GM12878 (cell line): ENCODE measurements around the gene HSPB1. TPM values are rescaled to one million over a fixed set of nuclear protein-coding genes. Genes with fewer than 3 reads are reported as not detected.

Experiments
- BACH1 ChIP-seq: fragments of 450-650 bp; IDR thresholded peaks from 2 replicates; pipeline ENCODE4 v1.6.1; 2017; ENCODE audit warnings: mild to moderate bottlenecking, borderline replicate concordance
- BRCA1 ChIP-seq: IDR thresholded peaks from 2 replicates; pipeline ENCODE4 v1.6.1; 2011; ENCODE audit warnings: low read depth, low read length, improper control_type of control experiment
- CEBPB ChIP-seq, 2 experiments: fragments of 150-350 bp in 1 of 2; IDR thresholded peaks; 2 replicates each; pipeline ENCODE4 v1.6.1; 2012 to 2014; ENCODE audit warnings: low read depth in 2 of 2, low read length in 2 of 2, borderline replicate concordance in 1 of 2, inconsistent platforms in 1 of 2
- EGR1 ChIP-seq, 2 experiments: IDR thresholded peaks; 1 replicate in 1 of 2; 2 replicates in 1 of 2; pipeline ENCODE4 v1.6.1; 2011 to 2012; ENCODE audit warnings: low read depth in 2 of 2, low read length in 2 of 2, borderline replicate concordance in 1 of 2, mild to moderate bottlenecking in 1 of 2, moderate library complexity in 1 of 2
- ESRRA ChIP-seq: IDR thresholded peaks from 2 replicates; pipeline ENCODE4 v1.6.1; 2012; ENCODE audit warnings: mild to moderate bottlenecking, low read length, improper control_type of control experiment
- HDAC6 ChIP-seq: fragments of 200-600 bp; sonication (generic); IDR thresholded peaks from one replicate; pipeline ENCODE4 v1.8.0; 2017; ENCODE audit warnings: antibody characterized with exemption; ENCODE audit not compliant: unreplicated experiment
- IKZF2 ChIP-seq, 2 experiments: fragments of 450-650 bp; IDR thresholded peaks; 2 replicates each; pipeline ENCODE4 v1.6.1; 2017; ENCODE audit warnings: mild to moderate bottlenecking in 2 of 2, moderate library complexity in 2 of 2
- MTA2 ChIP-seq: fragments of 450-650 bp; IDR thresholded peaks from 2 replicates; pipeline ENCODE4 v1.6.1; 2016; ENCODE audit warnings: low read depth, mild to moderate bottlenecking, moderate library complexity
- NFIC ChIP-seq: IDR thresholded peaks from 2 replicates; pipeline ENCODE4 v1.6.1; 2012; ENCODE audit warnings: low read depth, mild to moderate bottlenecking, inconsistent platforms, low read length, moderate library complexity
- NR2C2 ChIP-seq: IDR thresholded peaks from 2 replicates; pipeline ENCODE4 v1.6.1; 2011; ENCODE audit warnings: borderline replicate concordance, low read depth; ENCODE audit not compliant: control insufficient read depth, insufficient read length
- NR2F1 ChIP-seq: fragments of 450-650 bp; conservative IDR thresholded peaks from 2 replicates; pipeline ENCODE4 v1.6.1; 2017; ENCODE audit warnings: mild to moderate bottlenecking
- PAX8 ChIP-seq: fragments of 450-650 bp; IDR thresholded peaks from 2 replicates; pipeline ENCODE4 v1.6.1; 2017; ENCODE audit warnings: mild to moderate bottlenecking, moderate library complexity
- POLR2AphosphoS5 ChIP-seq: IDR thresholded peaks from 2 replicates; pipeline ENCODE4 v1.6.1; 2011; ENCODE audit warnings: mild to moderate bottlenecking, low read length, inconsistent platforms
- POU2F2 ChIP-seq: IDR thresholded peaks from 3 replicates; pipeline ENCODE4 v1.6.1; 2011; ENCODE audit warnings: low read depth, mild to moderate bottlenecking, low read length, borderline replicate concordance
- SIN3A ChIP-seq: IDR thresholded peaks from 2 replicates; pipeline ENCODE4 v1.6.1; 2012; ENCODE audit warnings: low read depth, low read length, improper control_type of control experiment
- SPI1 ChIP-seq: IDR thresholded peaks from 2 replicates; pipeline ENCODE4 v1.6.1; 2011; ENCODE audit warnings: low read depth, mild to moderate bottlenecking, low read length, moderate library complexity, borderline replicate concordance; ENCODE audit not compliant: insufficient read depth
- SREBF1 ChIP-seq: IDR thresholded peaks from 2 replicates; pipeline ENCODE4 v1.6.1; 2012; ENCODE audit warnings: mild to moderate bottlenecking, low read length
- STAT3 ChIP-seq: IDR thresholded peaks from 2 replicates; pipeline ENCODE4 v1.6.1; 2011; ENCODE audit warnings: low read depth, low read length, improper control_type of control experiment
- TARDBP ChIP-seq: IDR thresholded peaks from 2 replicates; pipeline ENCODE4 v1.6.1; 2016; ENCODE audit warnings: borderline replicate concordance
- WRNIP1 ChIP-seq: IDR thresholded peaks from 2 replicates; pipeline ENCODE4 v1.6.1; 2011; ENCODE audit warnings: low read depth, low read length, improper control_type of control experiment, borderline replicate concordance
- polyA plus RNA-seq, 11 experiments: library from polyadenylated mRNA; depleted of rRNA in 4 of 11; unstranded in 6 of 11; stranded (reverse) in 5 of 11; fragments of >200 nt; fragmentation: Nextera tagmentation in 4 of 11; fragmentation: Illumina TruSeq in 1 of 11; extraction: Ambion mirVana in 4 of 11; extraction: Trizol in 1 of 11; gene quantifications; 1 replicate in 1 of 11; 2 replicates in 10 of 11; pipeline versions ENCODE4 v1.2.1 to v1.2.3, GENCODE V29; 2011 to 2016; ENCODE audit warnings: inconsistent platforms in 2 of 11, missing spikeins in 2 of 11, low read depth in 1 of 11
- total RNA-seq, 4 experiments: library from RNA; depleted of rRNA in 3 of 4; stranded (reverse); fragments of >200 nt in 3 of 4; fragmentation: Illumina TruSeq in 1 of 4; extraction: Trizol in 1 of 4; gene quantifications; 2 replicates each; pipeline versions ENCODE4 v1.2.1 to v1.2.3, GENCODE V29; 2013 to 2021
- TF ChIP-seq, protein P1 (sequence below): fragments of 150-350 bp; IDR thresholded peaks from 2 replicates; pipeline ENCODE4 v1.6.1; 2016; ENCODE audit warnings: low read depth, low read length
- TF ChIP-seq, protein P2 (sequence below): IDR thresholded peaks from 2 replicates; pipeline ENCODE4 v1.6.1; 2012; ENCODE audit warnings: mild to moderate bottlenecking, low read depth, low read length
- TF ChIP-seq, protein P3 (sequence below): fragments of 450-650 bp; IDR thresholded peaks from 2 replicates; pipeline ENCODE4 v1.6.1; 2014; ENCODE audit warnings: mild to moderate bottlenecking

HSPB1 gene
- total and polyA plus RNA-seq, 10 of the 15 experiments (the other 5 are each of a cell fraction or from before 2014, with no cell fraction given): 13.7 to 297 (median 62.0) TPM

DNA sequence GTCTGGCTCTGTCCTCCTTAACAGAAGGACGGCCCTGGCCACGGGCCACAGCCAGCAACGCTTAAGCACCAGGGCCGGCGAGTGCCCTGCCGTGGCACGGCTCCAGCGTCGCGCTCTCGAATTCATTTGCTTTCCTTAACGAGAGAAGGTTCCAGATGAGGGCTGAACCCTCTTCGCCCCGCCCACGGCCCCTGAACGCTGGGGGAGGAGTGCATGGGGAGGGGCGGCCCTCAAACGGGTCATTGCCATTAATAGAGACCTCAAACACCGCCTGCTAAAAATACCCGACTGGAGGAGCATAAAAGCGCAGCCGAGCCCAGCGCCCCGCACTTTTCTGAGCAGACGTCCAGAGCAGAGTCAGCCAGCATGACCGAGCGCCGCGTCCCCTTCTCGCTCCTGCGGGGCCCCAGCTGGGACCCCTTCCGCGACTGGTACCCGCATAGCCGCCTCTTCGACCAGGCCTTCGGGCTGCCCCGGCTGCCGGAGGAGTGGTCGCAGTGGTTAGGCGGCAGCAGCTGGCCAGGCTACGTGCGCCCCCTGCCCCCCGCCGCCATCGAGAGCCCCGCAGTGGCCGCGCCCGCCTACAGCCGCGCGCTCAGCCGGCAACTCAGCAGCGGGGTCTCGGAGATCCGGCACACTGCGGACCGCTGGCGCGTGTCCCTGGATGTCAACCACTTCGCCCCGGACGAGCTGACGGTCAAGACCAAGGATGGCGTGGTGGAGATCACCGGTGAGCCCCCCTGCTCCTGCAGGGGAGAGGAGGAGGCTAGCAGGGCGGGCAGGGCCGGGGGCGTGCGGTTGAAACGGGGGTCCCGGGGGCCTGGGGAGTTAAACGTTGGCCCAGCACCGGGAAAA is at the start of gene HSPB1 (continued):
- TF ChIP-seq POLR2AphosphoS5 (peak; percentile 98), PAX8 (no peak), SIN3A (no peak), NFIC (no peak), ESRRA (no peak), TARDBP (no peak), BACH1 (peak; percentile 83; the same call in 1 of the 2 replicates), STAT3 (no peak), POU2F2 (peak; percentile 73; the same call in 1 of the 3 replicates), HDAC6 (peak; percentile 39), EGR1 (IDR thresholded peaks at IDR 0.05; ENCODE audit: borderline replicate concordance in 1 of 2, low read depth in 2 of 2, low read length in 2 of 2) (0 out of 3 replicates have a peak, but pooled peaks of 1 of the 2 experiments have one; percentile 26), WRNIP1 (no peak), NR2F1 (peak; percentile 62), NR2C2 (no peak), CEBPB (IDR thresholded peaks at IDR 0.05; ENCODE audit: borderline replicate concordance in 1 of 2, low read depth in 2 of 2, low read length in 2 of 2) (no peak), MTA2 (no peak), IKZF2 (IDR thresholded peaks at IDR 0.05) (peak in 1 of 2 experiments; percentile 3; a peak in 1 of 4 replicates), SPI1 (no peak), BRCA1 (no peak), SREBF1 (no peak)
- TF ChIP-seq, protein P1, sequence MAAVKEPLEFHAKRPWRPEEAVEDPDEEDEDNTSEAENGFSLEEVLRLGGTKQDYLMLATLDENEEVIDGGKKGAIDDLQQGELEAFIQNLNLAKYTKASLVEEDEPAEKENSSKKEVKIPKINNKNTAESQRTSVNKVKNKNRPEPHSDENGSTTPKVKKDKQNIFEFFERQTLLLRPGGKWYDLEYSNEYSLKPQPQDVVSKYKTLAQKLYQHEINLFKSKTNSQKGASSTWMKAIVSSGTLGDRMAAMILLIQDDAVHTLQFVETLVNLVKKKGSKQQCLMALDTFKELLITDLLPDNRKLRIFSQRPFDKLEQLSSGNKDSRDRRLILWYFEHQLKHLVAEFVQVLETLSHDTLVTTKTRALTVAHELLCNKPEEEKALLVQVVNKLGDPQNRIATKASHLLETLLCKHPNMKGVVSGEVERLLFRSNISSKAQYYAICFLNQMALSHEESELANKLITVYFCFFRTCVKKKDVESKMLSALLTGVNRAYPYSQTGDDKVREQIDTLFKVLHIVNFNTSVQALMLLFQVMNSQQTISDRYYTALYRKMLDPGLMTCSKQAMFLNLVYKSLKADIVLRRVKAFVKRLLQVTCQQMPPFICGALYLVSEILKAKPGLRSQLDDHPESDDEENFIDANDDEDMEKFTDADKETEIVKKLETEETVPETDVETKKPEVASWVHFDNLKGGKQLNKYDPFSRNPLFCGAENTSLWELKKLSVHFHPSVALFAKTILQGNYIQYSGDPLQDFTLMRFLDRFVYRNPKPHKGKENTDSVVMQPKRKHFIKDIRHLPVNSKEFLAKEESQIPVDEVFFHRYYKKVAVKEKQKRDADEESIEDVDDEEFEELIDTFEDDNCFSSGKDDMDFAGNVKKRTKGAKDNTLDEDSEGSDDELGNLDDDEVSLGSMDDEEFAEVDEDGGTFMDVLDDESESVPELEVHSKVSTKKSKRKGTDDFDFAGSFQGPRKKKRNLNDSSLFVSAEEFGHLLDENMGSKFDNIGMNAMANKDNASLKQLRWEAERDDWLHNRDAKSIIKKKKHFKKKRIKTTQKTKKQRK: no peak
- TF ChIP-seq, protein P2, sequence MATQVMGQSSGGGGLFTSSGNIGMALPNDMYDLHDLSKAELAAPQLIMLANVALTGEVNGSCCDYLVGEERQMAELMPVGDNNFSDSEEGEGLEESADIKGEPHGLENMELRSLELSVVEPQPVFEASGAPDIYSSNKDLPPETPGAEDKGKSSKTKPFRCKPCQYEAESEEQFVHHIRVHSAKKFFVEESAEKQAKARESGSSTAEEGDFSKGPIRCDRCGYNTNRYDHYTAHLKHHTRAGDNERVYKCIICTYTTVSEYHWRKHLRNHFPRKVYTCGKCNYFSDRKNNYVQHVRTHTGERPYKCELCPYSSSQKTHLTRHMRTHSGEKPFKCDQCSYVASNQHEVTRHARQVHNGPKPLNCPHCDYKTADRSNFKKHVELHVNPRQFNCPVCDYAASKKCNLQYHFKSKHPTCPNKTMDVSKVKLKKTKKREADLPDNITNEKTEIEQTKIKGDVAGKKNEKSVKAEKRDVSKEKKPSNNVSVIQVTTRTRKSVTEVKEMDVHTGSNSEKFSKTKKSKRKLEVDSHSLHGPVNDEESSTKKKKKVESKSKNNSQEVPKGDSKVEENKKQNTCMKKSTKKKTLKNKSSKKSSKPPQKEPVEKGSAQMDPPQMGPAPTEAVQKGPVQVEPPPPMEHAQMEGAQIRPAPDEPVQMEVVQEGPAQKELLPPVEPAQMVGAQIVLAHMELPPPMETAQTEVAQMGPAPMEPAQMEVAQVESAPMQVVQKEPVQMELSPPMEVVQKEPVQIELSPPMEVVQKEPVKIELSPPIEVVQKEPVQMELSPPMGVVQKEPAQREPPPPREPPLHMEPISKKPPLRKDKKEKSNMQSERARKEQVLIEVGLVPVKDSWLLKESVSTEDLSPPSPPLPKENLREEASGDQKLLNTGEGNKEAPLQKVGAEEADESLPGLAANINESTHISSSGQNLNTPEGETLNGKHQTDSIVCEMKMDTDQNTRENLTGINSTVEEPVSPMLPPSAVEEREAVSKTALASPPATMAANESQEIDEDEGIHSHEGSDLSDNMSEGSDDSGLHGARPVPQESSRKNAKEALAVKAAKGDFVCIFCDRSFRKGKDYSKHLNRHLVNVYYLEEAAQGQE: no peak
- TF ChIP-seq, protein P3, sequence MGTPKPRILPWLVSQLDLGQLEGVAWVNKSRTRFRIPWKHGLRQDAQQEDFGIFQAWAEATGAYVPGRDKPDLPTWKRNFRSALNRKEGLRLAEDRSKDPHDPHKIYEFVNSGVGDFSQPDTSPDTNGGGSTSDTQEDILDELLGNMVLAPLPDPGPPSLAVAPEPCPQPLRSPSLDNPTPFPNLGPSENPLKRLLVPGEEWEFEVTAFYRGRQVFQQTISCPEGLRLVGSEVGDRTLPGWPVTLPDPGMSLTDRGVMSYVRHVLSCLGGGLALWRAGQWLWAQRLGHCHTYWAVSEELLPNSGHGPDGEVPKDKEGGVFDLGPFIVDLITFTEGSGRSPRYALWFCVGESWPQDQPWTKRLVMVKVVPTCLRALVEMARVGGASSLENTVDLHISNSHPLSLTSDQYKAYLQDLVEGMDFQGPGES: no peak
